MCF 10A (cell line): Measurements from ENCODE around the gene NATD1. TPM values are rescaled to one million over a fixed set of nuclear protein-coding genes. Genes with fewer than 3 reads are reported as not detected.

Source experiments
- BruUV-seq: library from RNA; stranded (reverse); fragments of 400-500 nt; replicated peaks from 2 replicates; lab custom pipeline; 2021; lab: Mats Ljungman, UMichigan
- CTCF ChIA-PET: fragments of 300-600 bp; sonication (Branson Sonifier 250); formaldehyde crosslinking; extraction: SDS; loops from one replicate; lab custom pipeline; 2021; ENCODE audit warnings: antibody characterized with exemption, inconsistent platforms; lab: Yijun Ruan, JAX
- POLR2A ChIA-PET: fragments of 300-600, 350-650 bp; sonication (Branson Sonifier 250); formaldehyde crosslinking; extraction: SDS; loops from one replicate; lab custom pipeline; 2020; ENCODE audit warnings: antibody characterized with exemption, inconsistent platforms; lab: Yijun Ruan, JAX
- DNase-seq: peaks from one replicate; pipeline ENCODE4 v3.0.0-alpha.2; 2018; ENCODE audit not compliant: unreplicated experiment
- H3K27ac Mint-ChIP-seq: one replicate; pipeline ENCODE4 v1.8.0; 2022; ENCODE audit warnings: mild to moderate bottlenecking, low read depth, mixed read lengths; ENCODE audit not compliant: unreplicated experiment
- H3K27me3 Mint-ChIP-seq: one replicate; pipeline ENCODE4 v1.8.0; 2022; ENCODE audit warnings: mixed read lengths; ENCODE audit not compliant: insufficient read depth, unreplicated experiment
- H3K36me3 Mint-ChIP-seq: one replicate; pipeline ENCODE4 v1.8.0; 2022; ENCODE audit warnings: mild to moderate bottlenecking, moderate library complexity, mixed read lengths; ENCODE audit not compliant: insufficient read depth, unreplicated experiment
- H3K4me1 Mint-ChIP-seq: one replicate; pipeline ENCODE4 v1.8.0; 2022; ENCODE audit warnings: mixed read lengths; ENCODE audit not compliant: insufficient read depth, unreplicated experiment
- H3K4me3 Mint-ChIP-seq: one replicate; pipeline ENCODE4 v1.8.0; 2022; ENCODE audit warnings: mild to moderate bottlenecking, moderate library complexity, mixed read lengths; ENCODE audit not compliant: unreplicated experiment
- H3K9me3 Mint-ChIP-seq: one replicate; pipeline ENCODE4 v1.8.0; 2022; ENCODE audit warnings: mixed read lengths; ENCODE audit not compliant: unreplicated experiment
- CTCF ChIP-seq: fragments of 200-600 bp; IDR thresholded peaks from one replicate; pipeline ENCODE4 v1.8.0; 2022; ENCODE audit warnings: antibody characterized with exemption, mild to moderate bottlenecking; ENCODE audit not compliant: unreplicated experiment
- intact Hi-C: fragments of 100-400 bp; cut with micrococcal nuclease; formaldehyde crosslinking; loops from 2 replicates; pipeline ENCODE4 v1.14.1; 2022
- total RNA-seq: library from RNA; stranded (reverse); gene quantifications from 2 replicates; pipeline ENCODE4 v1.2.3, GENCODE V29; 2022

The NATD1 gene
- total RNA-seq, 1 experiment from 2014 or later: 2.3 TPM

GRCh38 chr17:21297597-21297996 is 44.4 kb upstream of the NATD1 start:
- ChIA-PET POLR2A (no interaction called here), CTCF (interaction anchor here (0.9 kb wide), 1 partner anchor 14 kb away, joined by 3 read pairs; no protein-coding TSS in a partner anchor)
- TF ChIP-seq CTCF: no peak
- H3K4me1 Mint-ChIP-seq: peaks cover 6% of the 10 kb centered on the region
- H3K36me3 Mint-ChIP-seq: peaks cover 49% of the 10 kb centered on the region
- intact Hi-C loops: no loop called here
- H3K4me3 Mint-ChIP-seq: no peak overlapping the region
- no peaks in the 10 kb centered on the region for H3K9me3 Mint-ChIP-seq
- H3K27ac Mint-ChIP-seq: no peak overlapping the region
- no TSS peak for BruUV-seq
- H3K27me3 Mint-ChIP-seq: no peaks in the 10 kb centered on the region
- no peak for DNase-seq

GRCh38 chr17:21297026-21297520 is 43.9 kb upstream of the NATD1 start:
- BruUV-seq: no TSS peak
- H3K27me3 Mint-ChIP-seq: no peaks in the 10 kb centered on the region
- intact Hi-C loops: no loop called here
- TF ChIP-seq CTCF: no peak
- H3K4me3 Mint-ChIP-seq: no peak overlapping the region
- H3K9me3 Mint-ChIP-seq: no peaks in the 10 kb centered on the region
- no peak for DNase-seq
- ChIA-PET POLR2A (no interaction called here), CTCF (interaction anchor here (0.9 kb wide), 1 partner anchor 13 kb away, joined by 3 read pairs; no protein-coding TSS in a partner anchor)
- H3K27ac Mint-ChIP-seq: no peak overlapping the region
- H3K36me3 Mint-ChIP-seq: peaks cover 49% of the 10 kb centered on the region
- H3K4me1 Mint-ChIP-seq: peaks cover 6% of the 10 kb centered on the region

GRCh38 chr17:21296097-21297025 is 43.2 kb upstream of the NATD1 start:
- BruUV-seq: no TSS peak
- CTCF ChIA-PET: interaction anchor here (0.6 to 1.1 kb wide), 2 partner anchors 10 to 178 kb away, joined by 3 read pairs; no protein-coding TSS in a partner anchor
- POLR2A ChIA-PET: no interaction called here
- peaks cover 6% of the 10 kb centered on the region for H3K4me1 Mint-ChIP-seq
- H3K9me3 Mint-ChIP-seq: no peaks in the 10 kb centered on the region
- intact Hi-C loops: no loop called here
- peaks cover 49% of the 10 kb centered on the region for H3K36me3 Mint-ChIP-seq
- no peaks in the 10 kb centered on the region for H3K27me3 Mint-ChIP-seq
- no peak for DNase-seq
- no peak for TF ChIP-seq CTCF
- H3K4me3 Mint-ChIP-seq: no peak overlapping the region
- H3K27ac Mint-ChIP-seq: no peak overlapping the region
